GM21515 (cell line): ENCODE results near the gene SMURF1.
"Not testable (repeated sequence)": the region's sequence is repeated elsewhere in the genome, so short reads cannot be mapped to it uniquely, and the experiment has no call there.

Source experiments
- ATAC-seq: cut with Tn5 transposase; IDR thresholded peaks from one replicate; pipeline ENCODE4 v1.9.1; 2021; ENCODE audit not compliant: unreplicated experiment

Gene SMURF1

GRCh38 chr7:99061001-99061776 lies 82.7 kb downstream of the SMURF1 start:
- no peak for ATAC-seq

- ATAC-seq, result no peak
Measured at GRCh38 chr7:99054781-99055180, 89.1 kb downstream of the SMURF1 start.

GRCh38 chr7:99050971-99051370 lies 92.9 kb downstream of the SMURF1 start:
- ATAC-seq, result no peak

- no peak for ATAC-seq
Measured at GRCh38 chr7:99047526-99048077, 96.3 kb downstream of the SMURF1 start.

GRCh38 chr7:99046722-99047121 lies 97.2 kb downstream of the SMURF1 start:
- ATAC-seq, result no peak

- ATAC-seq, result not testable (repeated sequence)
Measured at GRCh38 chr7:99046262-99046661, 97.6 kb downstream of the SMURF1 start.

- not testable (repeated sequence) for ATAC-seq
Measured at GRCh38 chr7:99044858-99045257, 99.0 kb downstream of the SMURF1 start.

GRCh38 chr7:99042957-99043356 lies 101.0 kb downstream of the SMURF1 start:
- no peak for ATAC-seq

- ATAC-seq, result no peak
Measured at GRCh38 chr7:99041526-99041925, 102.4 kb downstream of the SMURF1 start.

- no peak for ATAC-seq
Measured at GRCh38 chr7:99040104-99040958, 103.6 kb downstream of the SMURF1 start.

- no peak for ATAC-seq
Measured at GRCh38 chr7:99039384-99039891, 104.5 kb downstream of the SMURF1 start.

- no peak for ATAC-seq
Measured at GRCh38 chr7:99038086-99038855, 105.6 kb downstream of the SMURF1 start.

- no peak for ATAC-seq
Measured at GRCh38 chr7:99037327-99037940, 106.5 kb downstream of the SMURF1 start.

- no peak for ATAC-seq
Measured at GRCh38 chr7:99036546-99037111, 107.3 kb downstream of the SMURF1 start.

- ATAC-seq, result no peak
Measured at GRCh38 chr7:99035723-99036545, 108.0 kb downstream of the SMURF1 start.

- ATAC-seq, result no peak
Measured at GRCh38 chr7:99034932-99035722, 108.8 kb downstream of the SMURF1 start.

- no peak for ATAC-seq
Measured at GRCh38 chr7:99033765-99034164, 110.1 kb downstream of the SMURF1 start.

GRCh38 chr7:99032928-99033327 lies 111.0 kb downstream of the SMURF1 start:
- no peak for ATAC-seq
